GM12878 (cell line): ENCODE measurements around the gene ACOT7. TPM values are rescaled to one million over a fixed set of nuclear protein-coding genes. Genes with fewer than 3 reads are reported as not detected.

ENCODE experiments used
- ATAC-seq: fragments of 200-7000 bp; cut with Tn5 transposase; 3 replicates; pipeline ENCODE4 v1.9.1; 2020; ENCODE audit warnings: mild to moderate bottlenecking, moderate library complexity
- BruUV-seq: library from RNA; stranded (reverse); fragments of 400-500 nt; replicated peaks from 2 replicates; lab custom pipeline; 2021; lab: Mats Ljungman, UMichigan
- CTCF ChIA-PET: fragments of 300-600 bp; sonication (Branson Sonifier 250); formaldehyde crosslinking; extraction: SDS; loops from one replicate; lab custom pipeline; 2021; ENCODE audit warnings: inconsistent platforms; lab: Yijun Ruan, JAX
- POLR2A ChIA-PET: fragments of 350-600 bp; formaldehyde crosslinking; extraction: SDS; loops from one replicate; lab custom pipeline; 2021; ENCODE audit warnings: inconsistent platforms; lab: Charles Lee
- RAD21 ChIA-PET: fragments of 300-600 bp; sonication (Branson Sonifier 250); formaldehyde crosslinking; loops from one replicate; lab custom pipeline; 2023; ENCODE audit warnings: antibody characterized with exemption; ENCODE audit not compliant: unreplicated experiment; lab: Charles Lee
- SMC1A ChIA-PET: fragments of 300-600 bp; sonication (Branson Sonifier 250); formaldehyde crosslinking; loops from one replicate; lab custom pipeline; 2023; ENCODE audit not compliant: unreplicated experiment, uncharacterized antibody; lab: Charles Lee
- DNase-seq: peaks from one replicate; pipeline ENCODE4 v3.0.0-alpha.2; 2011; ENCODE audit warnings: low read depth, low spot score
- FAIRE-seq: peaks from 3 replicates; lab custom pipeline; 2011; peaks lifted over from hg19 to GRCh38; lab: Jason Lieb, UNC
- H2AFZ ChIP-seq: 2 replicates; pipeline ENCODE4 v1.6.0; 2011; ENCODE audit warnings: low read depth, low read length, control low read depth; ENCODE audit not compliant: control insufficient read depth
- H3K27ac ChIP-seq: 2 replicates; pipeline ENCODE4 v1.5.1; 2011; ENCODE audit warnings: control low read depth; ENCODE audit not compliant: control insufficient read depth, insufficient read depth
- H3K27me3 ChIP-seq, 2 experiments: replicated peaks in 1 of 2; 2 replicates each; pipeline versions ENCODE4 v1.6.0 to v1.6.1; 2011; ENCODE audit warnings: low read length in 1 of 2; ENCODE audit not compliant: control insufficient read depth in 2 of 2, insufficient read depth in 2 of 2
- H3K36me3 ChIP-seq, 2 experiments: 2 replicates each; pipeline ENCODE4 v1.5.1; 2011; ENCODE audit warnings: low read length in 1 of 2; ENCODE audit not compliant: control insufficient read depth in 2 of 2, insufficient read depth in 2 of 2
- H3K4me1 ChIP-seq: 2 replicates; pipeline ENCODE4 v1.6.1; 2011; ENCODE audit warnings: mild to moderate bottlenecking, low read length, moderate library complexity, mixed read lengths; ENCODE audit not compliant: control insufficient read depth, insufficient read depth
- H3K4me2 ChIP-seq: 2 replicates; pipeline ENCODE4 v1.6.0; 2011; ENCODE audit warnings: control low read depth; ENCODE audit not compliant: control insufficient read depth, insufficient read depth
- H3K4me3 ChIP-seq: fragments of 200-600 bp; sonication (generic); 2 replicates; pipeline ENCODE4 v1.5.1; 2016
- H3K79me2 ChIP-seq: 2 replicates; pipeline ENCODE4 v1.6.0; 2011; ENCODE audit warnings: low read length; ENCODE audit not compliant: control insufficient read depth, insufficient read depth
- H3K9ac ChIP-seq: 2 replicates; pipeline ENCODE4 v1.8.0; 2011; ENCODE audit warnings: low read length, control low read depth, mixed read lengths; ENCODE audit not compliant: control insufficient read depth, insufficient read depth
- H3K9me3 ChIP-seq: replicated peaks from 3 replicates; pipeline ENCODE4 v1.5.1; 2011; ENCODE audit warnings: mild to moderate bottlenecking, low read length; ENCODE audit not compliant: control insufficient read depth, insufficient read depth
- H4K20me1 ChIP-seq: 2 replicates; pipeline ENCODE4 v1.6.0; 2011; ENCODE audit not compliant: control insufficient read depth, insufficient read depth
- BMI1 ChIP-seq: fragments of 450-650 bp; IDR thresholded peaks from 2 replicates; pipeline ENCODE4 v1.6.1; 2016; ENCODE audit warnings: mild to moderate bottlenecking, moderate library complexity, borderline replicate concordance
- KAT2A ChIP-seq: conservative IDR thresholded peaks from 2 replicates; pipeline ENCODE4 v1.6.1; 2011; ENCODE audit warnings: low read depth, low read length; ENCODE audit not compliant: control insufficient read depth
- KLF5 ChIP-seq: fragments of 450-650 bp; IDR thresholded peaks from 2 replicates; pipeline ENCODE4 v1.6.1; 2014; ENCODE audit warnings: mild to moderate bottlenecking; ENCODE audit not compliant: partially characterized antibody
- NR2C1 ChIP-seq: fragments of 450-650 bp; IDR thresholded peaks from 2 replicates; pipeline ENCODE4 v1.6.1; 2017; ENCODE audit warnings: antibody characterized with exemption, mild to moderate bottlenecking, moderate library complexity
- RELB ChIP-seq: fragments of 450-650 bp; IDR thresholded peaks from 2 replicates; pipeline ENCODE4 v1.6.1; 2017; ENCODE audit warnings: low read depth, mild to moderate bottlenecking, moderate library complexity
- ZSCAN29 ChIP-seq: fragments of 450-650 bp; IDR thresholded peaks from 2 replicates; pipeline ENCODE4 v1.6.1; 2017; ENCODE audit warnings: mild to moderate bottlenecking, moderate library complexity
- WGBS: methylation state at CpG from one replicate; pipeline ENCODE4 v1.1.6; 2016; ENCODE audit warnings: low lambda C conversion rate; ENCODE audit not compliant: insufficient replicate concordance, insufficient coverage; ENCODE audit errors: missing lambda C conversion rate; 5-methylcytosine and 5-hydroxymethylcytosine counted together
- in situ Hi-C: fragments of 300-500 bp; cut with MboI; formaldehyde crosslinking; loops from 9 replicates; pipeline ENCODE4 v1.14.3; 2018; ENCODE audit warnings: mixed read lengths
- intact Hi-C: fragments of 100-400 bp; cut with micrococcal nuclease; formaldehyde crosslinking; loops from one replicate; pipeline ENCODE4 v1.14.2; 2022; ENCODE audit not compliant: unreplicated experiment
- polyA plus RNA-seq, 11 experiments: library from polyadenylated mRNA; depleted of rRNA in 4 of 11; unstranded in 6 of 11; stranded (reverse) in 5 of 11; fragments of >200 nt; fragmentation: Nextera tagmentation in 4 of 11; fragmentation: Illumina TruSeq in 1 of 11; extraction: Ambion mirVana in 4 of 11; extraction: Trizol in 1 of 11; gene quantifications; 1 replicate in 1 of 11; 2 replicates in 10 of 11; pipeline versions ENCODE4 v1.2.1 to v1.2.3, GENCODE V29; 2011 to 2016; ENCODE audit warnings: inconsistent platforms in 2 of 11, missing spikeins in 2 of 11, low read depth in 1 of 11
- total RNA-seq, 4 experiments: library from RNA; depleted of rRNA in 3 of 4; stranded (reverse); fragments of >200 nt in 3 of 4; fragmentation: Illumina TruSeq in 1 of 4; extraction: Trizol in 1 of 4; gene quantifications; 2 replicates each; pipeline versions ENCODE4 v1.2.1 to v1.2.3, GENCODE V29; 2013 to 2021

The ACOT7 gene
- total and polyA plus RNA-seq, 10 of the 15 experiments (the other 5 are each of a cell fraction or from before 2014, with no cell fraction given): 8.9 to 206 (median 61.2) TPM

- no peak for FAIRE-seq
- 85% methylated on average over 8 of the region's 8 CpGs for WGBS
These were observed 167.9 kb downstream of the ACOT7 start for GRCh38 chr1:6225651-6226050.

More at GRCh38 chr1:6225651-6226050, 167.9 kb downstream of the ACOT7 start:
- Histone ChIP-seq H3K4me3 (no peak overlapping the region), H3K79me2 (no peaks in the 10 kb centered on the region), H3K27me3 (no peaks in the 10 kb centered on the region), H4K20me1 (no peaks in the 10 kb centered on the region), H3K27ac (no peak overlapping the region)
- in situ Hi-C loops: no loop called here
- SMC1A ChIA-PET: interaction anchor here (0.5 kb wide), 1 partner anchor 310 kb away, joined by 3 read pairs; no protein-coding TSS in a partner anchor
- no peak for DNase-seq
- CTCF ChIA-PET: interaction anchor here (0.7 to 1.4 kb wide), 2 partner anchors 14 to 20 kb away, joined by 3 read pairs; partner anchors contain the start of gene RNF207
- no TSS peak for BruUV-seq
- no peak for ATAC-seq
- POLR2A ChIA-PET: interaction anchor here (0.7 kb wide), 1 partner anchor 19 kb away, joined by 3 read pairs; no protein-coding TSS in a partner anchor
- TF ChIP-seq RELB: no peak
- no peak for TF ChIP-seq NR2C1
- no peak for TF ChIP-seq ZSCAN29
- no peak for TF ChIP-seq KLF5
- no peak for TF ChIP-seq KAT2A
- no peak for TF ChIP-seq BMI1
- TF ChIP-seq, all 136 proteins: peak for 0
- Histone ChIP-seq H3K4me2 (no peak overlapping the region), H2AFZ (no peak overlapping the region), H3K36me3 (peaks cover 20 to 30% of the 10 kb centered on the region in 2 experiments), H3K4me1 (no peaks in the 10 kb centered on the region), H3K9me3 (no peaks in the 10 kb centered on the region), H3K9ac (no peak overlapping the region)
- RAD21 ChIA-PET: no interaction called here
- intact Hi-C loops: no loop called here
